Measurements from ENCODE around the gene MYOCD.

MYOCD gene

DNA sequence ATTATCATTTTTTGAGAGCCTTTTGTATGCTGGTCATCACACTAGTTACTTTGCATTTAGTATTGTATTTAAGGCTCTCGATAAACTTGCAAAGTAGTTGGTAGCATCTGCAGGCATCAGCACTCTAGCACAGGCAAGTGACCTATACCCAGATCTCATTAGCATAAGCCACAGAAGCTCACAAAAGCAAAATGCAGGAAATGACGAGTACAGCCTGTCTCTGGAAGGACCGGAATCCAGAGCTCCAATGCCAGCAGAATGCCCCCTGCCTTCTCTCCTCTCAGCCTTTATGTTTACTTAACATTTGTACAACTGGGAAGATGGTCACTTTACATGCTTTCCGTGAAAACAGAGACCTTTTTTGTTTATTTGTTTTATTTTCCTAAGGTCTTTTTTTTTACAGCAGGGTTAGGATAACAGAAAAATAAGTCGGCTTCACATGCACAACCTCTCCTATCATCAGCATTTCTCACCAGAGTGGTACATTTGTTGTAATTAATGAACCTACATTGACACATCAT, 45.4 kb upstream of the MYOCD start:
- no peak for DNase-seq (ENCODE audit: extremely low read depth, insufficient read length)
- Histone ChIP-seq H3K4me3 (replicated peaks; ENCODE audit: low read depth, low read length) (no peak overlapping the region), H3K36me3 (ENCODE audit: control insufficient read depth, insufficient read depth, low read length) (no peaks in the 10 kb centered on the region), H3K27me3 (replicated peaks; ENCODE audit: control insufficient read depth, insufficient read depth, low read length) (no peaks in the 10 kb centered on the region)
- no peak for TF ChIP-seq CTCF (IDR thresholded peaks at IDR 0.05; ENCODE audit: insufficient read depth, low read length, poor library complexity, severe bottlenecking)

- DNase-seq (ENCODE audit: extremely low read depth, insufficient read length), result no peak
- no peaks in the 10 kb centered on the region for H3K27me3 ChIP-seq (replicated peaks; ENCODE audit: control insufficient read depth, insufficient read depth, low read length)
- H3K4me3 ChIP-seq (replicated peaks; ENCODE audit: low read depth, low read length), result no peak overlapping the region
- no peak for TF ChIP-seq CTCF (IDR thresholded peaks at IDR 0.05; ENCODE audit: insufficient read depth, low read length, poor library complexity, severe bottlenecking)
- no peaks in the 10 kb centered on the region for H3K36me3 ChIP-seq (ENCODE audit: control insufficient read depth, insufficient read depth, low read length)
These were observed 43.0 kb upstream of the MYOCD start for GRCh38 chr17:12622726-12623125.

DNA sequence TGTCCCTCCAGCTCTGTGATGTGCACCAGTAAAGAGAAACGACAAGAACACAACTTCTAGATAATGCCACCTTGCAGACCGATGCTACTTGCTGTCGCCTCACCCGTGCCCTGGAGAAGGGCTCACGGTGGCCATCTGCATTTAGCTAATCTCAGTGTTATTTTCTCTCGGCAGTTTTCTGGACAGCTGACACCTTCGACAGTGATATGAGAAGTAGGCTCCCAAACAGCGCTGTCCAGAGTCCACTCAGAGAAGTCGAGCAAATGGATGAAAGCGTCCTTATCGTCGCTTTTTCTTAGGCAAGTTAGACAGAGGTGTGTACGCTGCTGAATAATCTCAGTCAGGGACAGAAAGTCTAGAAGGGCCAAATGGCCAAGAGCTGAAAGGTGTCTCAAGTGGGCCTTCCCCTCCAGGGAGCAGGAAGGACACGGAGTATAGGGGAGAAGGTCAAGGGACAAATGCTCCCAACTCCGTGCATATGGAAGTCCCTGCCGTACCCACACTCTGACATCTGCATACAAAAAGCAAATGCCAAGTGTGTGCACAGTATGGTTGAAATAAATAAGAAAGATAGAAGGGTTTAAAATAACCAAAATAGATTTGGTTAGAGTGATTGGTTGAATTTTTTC, 42.4 kb upstream of the MYOCD start:
- DNase-seq (ENCODE audit: extremely low read depth, insufficient read length), result no peak
- Histone ChIP-seq H3K4me3 (replicated peaks; ENCODE audit: low read depth, low read length) (no peak overlapping the region), H3K36me3 (ENCODE audit: control insufficient read depth, insufficient read depth, low read length) (no peaks in the 10 kb centered on the region), H3K27me3 (replicated peaks; ENCODE audit: control insufficient read depth, insufficient read depth, low read length) (no peaks in the 10 kb centered on the region)
- no peak for TF ChIP-seq CTCF (IDR thresholded peaks at IDR 0.05; ENCODE audit: insufficient read depth, low read length, poor library complexity, severe bottlenecking)

GRCh38 chr17:12624211-12624610, 41.5 kb upstream of the MYOCD start:
- DNase-seq (ENCODE audit: extremely low read depth, insufficient read length), result no peak
- no peak overlapping the region for H3K4me3 ChIP-seq (replicated peaks; ENCODE audit: low read depth, low read length)
- TF ChIP-seq CTCF (IDR thresholded peaks at IDR 0.05; ENCODE audit: insufficient read depth, low read length, poor library complexity, severe bottlenecking), result no peak
- H3K27me3 ChIP-seq (replicated peaks; ENCODE audit: control insufficient read depth, insufficient read depth, low read length), result no peaks in the 10 kb centered on the region
- H3K36me3 ChIP-seq (ENCODE audit: control insufficient read depth, insufficient read depth, low read length), result no peaks in the 10 kb centered on the region

DNA sequence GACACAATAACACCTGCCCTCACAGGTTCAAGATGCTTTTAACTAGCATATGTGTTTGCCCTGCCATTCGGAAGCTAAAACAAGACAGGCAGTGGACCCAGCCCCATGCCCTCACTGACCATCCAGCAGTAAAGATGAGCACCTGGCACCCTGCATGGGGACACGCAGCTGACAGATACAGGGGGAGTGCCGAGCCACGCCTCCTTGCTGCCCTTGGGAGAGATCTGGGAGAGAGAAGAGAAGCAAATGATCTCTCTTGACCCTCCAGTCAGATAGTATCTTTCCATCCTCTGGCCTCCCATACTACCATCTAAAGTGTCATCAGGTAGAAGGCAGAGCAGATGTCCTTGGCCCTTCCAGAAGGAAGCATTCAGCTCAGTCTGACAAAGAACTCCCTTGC, 40.6 kb upstream of the MYOCD start:
- TF ChIP-seq CTCF (IDR thresholded peaks at IDR 0.05; ENCODE audit: insufficient read depth, low read length, poor library complexity, severe bottlenecking), result no peak
- Histone ChIP-seq H3K4me3 (replicated peaks; ENCODE audit: low read depth, low read length) (no peak overlapping the region), H3K36me3 (ENCODE audit: control insufficient read depth, insufficient read depth, low read length) (no peaks in the 10 kb centered on the region), H3K27me3 (replicated peaks; ENCODE audit: control insufficient read depth, insufficient read depth, low read length) (no peaks in the 10 kb centered on the region)
- DNase-seq (ENCODE audit: extremely low read depth, insufficient read length), result no peak
